GM18498 (cell line): ENCODE measurements around the gene EEF2KMT.
"Not testable (repeated sequence)": the region's sequence is repeated elsewhere in the genome, so short reads cannot be mapped to it uniquely, and the experiment has no call there.

Source experiments
- ATAC-seq: cut with Tn5 transposase; IDR thresholded peaks from one replicate; pipeline ENCODE4 v1.9.1; 2021; ENCODE audit warnings: mild to moderate bottlenecking, moderate library complexity; ENCODE audit not compliant: unreplicated experiment

Gene EEF2KMT

DNA sequence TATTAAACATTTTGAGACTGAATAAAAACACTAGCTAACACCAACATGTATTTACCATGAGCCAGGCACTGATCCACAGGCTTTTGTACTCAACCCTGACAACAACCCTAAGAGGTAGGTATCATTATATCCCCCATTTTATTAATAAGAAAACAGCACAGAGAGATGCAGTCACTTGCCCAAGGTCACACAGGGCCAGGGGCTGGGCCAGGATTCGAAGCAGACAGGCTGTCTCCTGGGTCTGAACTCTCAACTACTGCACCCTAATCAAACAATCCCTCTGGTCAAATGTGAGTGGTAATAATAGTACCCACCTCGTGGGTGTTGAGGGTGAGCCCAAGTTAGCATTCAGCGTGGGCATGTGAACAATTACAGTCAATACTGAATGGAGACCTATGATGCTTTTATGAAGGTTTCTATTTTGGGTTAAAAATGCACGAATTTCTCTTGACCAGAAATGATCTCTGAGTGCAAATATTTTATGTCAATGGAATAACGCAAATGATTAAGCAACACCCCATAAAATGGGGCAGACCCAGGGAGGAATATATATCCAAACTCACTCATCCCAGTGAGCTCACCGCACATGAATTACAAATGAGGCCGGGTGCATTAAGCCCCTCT lies 1.0 kb downstream of the EEF2KMT start:
- ATAC-seq = not testable (repeated sequence)

GRCh38 chr16:5095145-5095830 lies 2.3 kb downstream of the EEF2KMT start:
- not testable (repeated sequence) for ATAC-seq

- ATAC-seq = not testable (repeated sequence)
These were observed 3.8 kb downstream of the EEF2KMT start for GRCh38 chr16:5093746-5094145.

- ATAC-seq = not testable (repeated sequence)
These were observed 4.5 kb downstream of the EEF2KMT start for GRCh38 chr16:5093081-5093480.

- not testable (repeated sequence) for ATAC-seq
These were observed 7.0 kb downstream of the EEF2KMT start for GRCh38 chr16:5090592-5090991.

GRCh38 chr16:5089911-5090555 lies 7.6 kb downstream of the EEF2KMT start:
- not testable (repeated sequence) for ATAC-seq

DNA sequence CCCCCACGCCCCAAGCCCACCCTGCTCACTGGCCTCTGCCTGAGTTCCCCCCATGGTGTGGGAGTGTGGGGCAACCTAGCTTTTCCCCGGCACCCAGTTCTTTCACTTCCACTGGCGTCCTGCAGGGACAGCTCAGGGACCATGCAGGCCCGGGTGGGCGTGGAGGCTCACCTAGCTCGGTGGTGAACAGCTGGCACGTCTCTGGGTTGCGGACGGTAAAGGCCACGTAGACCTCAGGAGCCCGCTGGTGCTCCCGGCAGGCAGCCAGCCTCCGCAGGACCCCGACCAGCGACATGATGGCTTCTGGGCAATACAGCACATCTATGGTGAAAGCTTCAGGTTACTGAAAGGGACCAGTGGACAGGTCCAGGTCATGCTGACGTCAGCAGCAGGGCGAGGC lies 8.7 kb downstream of the EEF2KMT start:
- not testable (repeated sequence) for ATAC-seq

GRCh38 chr16:5088086-5088790 lies 9.4 kb downstream of the EEF2KMT start:
- ATAC-seq = not testable (repeated sequence)

- not testable (repeated sequence) for ATAC-seq
These were observed 11.9 kb downstream of the EEF2KMT start for GRCh38 chr16:5085716-5086115.

DNA sequence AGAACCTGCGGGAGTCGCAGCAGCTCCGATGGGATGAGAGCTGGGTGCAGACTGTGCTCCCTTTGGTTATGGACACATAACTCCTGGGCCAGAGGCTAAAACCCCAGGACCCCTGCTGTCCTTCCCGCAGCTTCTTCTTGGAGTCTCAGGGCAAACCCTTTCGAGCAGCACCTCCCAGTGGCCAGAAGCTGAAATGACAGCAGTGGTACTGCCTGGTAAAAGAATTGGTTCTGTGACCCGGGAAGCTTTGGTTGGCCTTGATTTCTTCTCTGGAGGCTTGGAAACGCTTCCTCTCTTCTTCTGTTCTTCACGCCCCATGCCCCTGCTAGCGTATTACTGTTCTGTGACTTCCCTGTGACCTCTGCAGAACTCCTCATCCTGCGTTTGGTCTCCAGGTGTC lies 12.8 kb downstream of the EEF2KMT start:
- ATAC-seq = not testable (repeated sequence)

GRCh38 chr16:5084099-5084731 lies 13.4 kb downstream of the EEF2KMT start:
- not testable (repeated sequence) for ATAC-seq

DNA sequence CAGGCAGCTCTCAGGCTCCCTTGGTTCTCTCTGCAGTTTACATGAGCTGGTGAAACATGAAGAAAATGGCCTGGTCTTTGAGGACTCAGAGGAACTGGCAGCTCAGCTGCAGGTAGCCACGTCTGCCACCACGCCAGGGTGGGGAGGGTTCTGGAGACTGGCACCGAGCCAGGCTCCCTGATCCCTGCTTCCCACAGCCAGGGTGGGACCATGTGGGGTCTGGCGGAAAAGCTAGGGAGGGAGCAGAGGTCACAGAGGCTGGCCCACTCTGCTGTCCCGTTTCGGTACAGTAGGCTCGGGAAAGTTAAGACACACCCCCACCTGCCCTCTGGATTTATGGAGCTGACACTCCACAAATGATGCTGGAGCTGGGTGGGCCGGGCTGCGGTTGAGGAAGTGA lies 13.9 kb downstream of the EEF2KMT start:
- ATAC-seq = not testable (repeated sequence)

DNA sequence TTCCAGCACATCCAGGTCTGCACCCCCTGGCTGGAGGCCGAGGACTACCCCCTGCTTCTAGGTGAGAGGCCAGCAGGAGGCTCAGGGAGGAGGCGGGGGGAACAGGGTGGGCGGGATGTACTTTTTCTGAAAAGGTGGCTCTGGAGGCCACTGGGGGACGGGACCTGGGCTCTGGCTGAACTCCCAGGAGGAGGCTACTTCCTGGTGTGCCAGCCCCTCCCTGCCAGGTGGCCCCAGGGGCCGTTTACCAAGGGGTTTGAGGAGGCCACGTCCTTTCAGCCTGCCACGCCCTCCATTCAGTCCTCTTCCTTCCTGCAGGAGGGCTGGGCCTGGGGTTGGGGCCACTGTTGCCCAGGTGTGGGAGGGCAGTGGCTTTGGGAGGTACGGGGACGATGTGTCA lies 16.6 kb downstream of the EEF2KMT start:
- not testable (repeated sequence) for ATAC-seq

GRCh38 chr16:5080461-5080860 lies 17.1 kb downstream of the EEF2KMT start:
- not testable (repeated sequence) for ATAC-seq

GRCh38 chr16:5078626-5079025 lies 19.0 kb downstream of the EEF2KMT start:
- no peak for ATAC-seq

- ATAC-seq = no peak
These were observed 20.3 kb downstream of the EEF2KMT start for GRCh38 chr16:5077304-5077703.

- ATAC-seq = no peak
These were observed 22.0 kb downstream of the EEF2KMT start for GRCh38 chr16:5075637-5076036.

DNA sequence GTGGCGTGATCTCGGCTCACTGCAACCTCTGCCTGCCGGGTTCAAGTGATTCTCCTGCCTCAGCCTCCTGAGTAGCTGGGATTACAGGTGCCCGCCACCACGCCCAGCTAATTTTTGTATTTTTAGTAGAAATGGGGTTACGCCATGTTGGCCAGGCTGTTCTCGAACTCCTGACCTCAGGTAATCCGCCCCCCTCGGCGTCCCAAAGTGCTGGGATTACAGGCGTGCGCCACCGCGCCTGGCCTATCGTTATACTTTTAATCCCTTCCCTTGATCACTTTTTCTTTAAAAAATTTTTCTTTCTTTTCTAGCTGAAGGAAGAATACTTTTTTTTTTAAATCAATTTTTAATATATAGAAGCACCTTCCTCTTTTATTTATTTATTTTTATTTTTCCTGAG lies 23.8 kb downstream of the EEF2KMT start:
- not testable (repeated sequence) for ATAC-seq

- ATAC-seq = no peak
These were observed 24.3 kb downstream of the EEF2KMT start for GRCh38 chr16:5073279-5073629.

- no peak for ATAC-seq
These were observed 25.0 kb downstream of the EEF2KMT start for GRCh38 chr16:5072334-5073278.
